HG03432 (cell line): ENCODE results near the gene DDC.

ENCODE experiments used
- ATAC-seq: cut with Tn5 transposase; IDR thresholded peaks from one replicate; pipeline ENCODE4 v1.9.1; 2021; ENCODE audit warnings: mild to moderate bottlenecking, moderate library complexity; ENCODE audit not compliant: unreplicated experiment

Gene DDC, protein sequence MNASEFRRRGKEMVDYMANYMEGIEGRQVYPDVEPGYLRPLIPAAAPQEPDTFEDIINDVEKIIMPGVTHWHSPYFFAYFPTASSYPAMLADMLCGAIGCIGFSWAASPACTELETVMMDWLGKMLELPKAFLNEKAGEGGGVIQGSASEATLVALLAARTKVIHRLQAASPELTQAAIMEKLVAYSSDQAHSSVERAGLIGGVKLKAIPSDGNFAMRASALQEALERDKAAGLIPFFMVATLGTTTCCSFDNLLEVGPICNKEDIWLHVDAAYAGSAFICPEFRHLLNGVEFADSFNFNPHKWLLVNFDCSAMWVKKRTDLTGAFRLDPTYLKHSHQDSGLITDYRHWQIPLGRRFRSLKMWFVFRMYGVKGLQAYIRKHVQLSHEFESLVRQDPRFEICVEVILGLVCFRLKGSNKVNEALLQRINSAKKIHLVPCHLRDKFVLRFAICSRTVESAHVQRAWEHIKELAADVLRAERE

DNA sequence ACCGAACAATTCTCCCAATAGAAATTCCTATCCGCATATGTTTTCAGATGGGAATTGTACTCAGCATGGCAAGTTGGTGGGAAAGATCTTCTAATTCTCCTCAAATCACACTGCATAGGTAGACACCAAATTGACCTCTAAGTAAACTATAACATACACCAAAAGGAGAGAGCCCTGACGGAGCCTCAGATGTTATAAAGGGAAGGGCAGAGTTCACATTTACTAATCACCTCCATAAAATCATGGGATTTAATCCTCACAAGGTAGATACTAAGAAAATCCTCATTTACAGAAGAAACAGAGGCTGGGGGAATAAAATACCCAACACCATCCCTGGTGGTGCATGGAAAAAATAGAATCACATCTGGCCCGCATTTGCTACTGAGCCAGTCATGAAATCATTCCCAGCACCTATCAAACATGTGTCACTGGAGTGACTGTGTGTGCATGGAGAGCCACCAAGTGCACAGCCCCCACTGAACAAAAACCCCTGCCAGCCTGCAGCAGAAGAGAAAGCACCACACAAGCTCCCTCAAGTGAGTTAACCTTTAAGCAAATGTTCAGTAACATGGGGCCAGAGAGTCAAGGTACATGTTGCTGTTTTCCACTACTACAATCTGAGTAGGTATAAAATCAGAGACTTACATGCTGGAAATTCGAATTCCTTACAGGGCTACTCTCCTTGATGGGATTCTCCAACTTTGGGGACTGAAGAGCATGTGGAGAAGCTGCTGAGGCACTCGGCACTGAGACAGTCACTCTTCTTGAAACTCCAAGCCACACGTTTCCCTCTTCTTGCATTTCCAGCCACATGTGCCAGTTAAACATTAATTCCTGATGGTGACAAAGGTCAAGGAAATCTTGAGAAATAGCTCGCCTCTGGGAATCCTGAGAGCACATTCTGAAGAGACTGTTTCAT lies at the start of gene DDC:
TSS of gene DDC (minus strand) at position 766 of the 919 bp plus-strand sequence. CDS start 21,320 bp downstream, outside the sequence.
- no peak for ATAC-seq

GRCh38 chr7:50613473-50613872 lies 48.3 kb upstream of the DDC start:
- no peak for ATAC-seq

DNA sequence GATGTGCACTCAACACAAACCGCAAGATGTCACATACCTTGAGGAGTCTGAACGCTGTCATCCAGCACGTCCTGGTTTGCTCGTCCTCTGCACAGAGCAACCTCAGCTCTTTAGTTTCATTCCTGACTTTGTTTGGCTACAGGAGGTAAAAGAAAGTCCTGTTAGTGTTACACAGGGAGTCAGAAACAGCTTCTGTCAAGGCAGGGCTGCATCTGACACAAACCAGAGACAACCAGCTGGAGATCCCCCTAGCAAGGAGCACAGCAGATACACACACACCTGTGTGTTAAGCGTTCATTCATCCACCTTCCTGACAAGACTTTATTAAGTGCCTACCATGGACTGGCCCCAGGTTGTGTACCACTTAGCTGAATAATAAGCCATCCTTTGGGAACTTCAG lies 47.5 kb upstream of the DDC start:
- ATAC-seq: no peak

- ATAC-seq: peak; percentile 62
Measured at GRCh38 chr7:50610521-50611277, 45.5 kb upstream of the DDC start.

GRCh38 chr7:50608196-50608906 lies 43.1 kb upstream of the DDC start:
- peak; percentile 35 for ATAC-seq

DNA sequence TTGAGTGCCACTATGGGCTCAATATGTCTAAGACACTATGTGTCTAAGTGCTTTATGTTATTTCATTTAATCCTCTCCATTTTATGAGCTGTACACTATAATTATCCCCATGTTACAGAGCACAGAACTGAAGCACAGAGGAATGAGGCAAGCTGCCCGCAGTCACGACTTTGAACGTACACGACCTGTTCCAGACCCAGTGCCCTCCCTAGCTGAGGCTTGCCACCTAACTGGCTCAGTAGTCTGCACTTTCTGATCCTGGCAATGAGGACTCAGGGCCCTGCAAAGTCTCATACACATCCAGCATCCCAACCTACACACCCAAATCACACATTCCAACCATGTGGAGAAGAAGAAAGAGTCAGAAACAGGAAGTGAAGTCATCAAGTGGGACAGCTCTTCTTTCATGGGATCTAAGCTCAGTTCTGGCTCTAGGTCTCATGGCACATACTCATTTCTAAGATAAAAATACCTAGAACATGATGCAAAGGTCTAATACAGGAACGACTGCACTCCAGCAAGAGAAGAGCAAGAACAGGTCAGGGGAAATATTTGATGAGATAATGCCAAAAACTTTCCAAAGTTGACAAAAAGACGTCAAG lies 42.4 kb upstream of the DDC start:
- no peak for ATAC-seq

DNA sequence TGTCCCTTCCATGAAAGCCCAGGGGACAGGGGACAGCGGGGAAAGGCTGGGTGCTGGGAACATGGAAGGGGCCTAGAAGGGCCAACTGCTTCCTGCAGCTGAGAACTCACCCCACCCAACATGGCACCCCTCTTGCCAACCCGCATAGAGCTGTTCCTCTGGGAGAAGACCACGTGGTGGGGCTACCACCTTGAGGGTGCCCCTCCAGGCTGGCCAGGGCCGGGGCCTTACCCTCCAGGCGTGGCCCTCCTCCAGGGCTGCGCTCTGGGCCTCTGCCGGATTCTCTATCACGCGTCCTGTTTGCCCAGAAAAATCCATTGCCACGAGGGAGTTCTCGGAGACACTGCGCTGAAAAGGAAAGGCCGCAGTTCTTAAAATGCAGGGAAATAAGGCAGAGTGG lies 39.9 kb upstream of the DDC start:
- ATAC-seq: no peak

- ATAC-seq: no peak
Measured at GRCh38 chr7:50603287-50603686, 38.1 kb upstream of the DDC start.

DNA sequence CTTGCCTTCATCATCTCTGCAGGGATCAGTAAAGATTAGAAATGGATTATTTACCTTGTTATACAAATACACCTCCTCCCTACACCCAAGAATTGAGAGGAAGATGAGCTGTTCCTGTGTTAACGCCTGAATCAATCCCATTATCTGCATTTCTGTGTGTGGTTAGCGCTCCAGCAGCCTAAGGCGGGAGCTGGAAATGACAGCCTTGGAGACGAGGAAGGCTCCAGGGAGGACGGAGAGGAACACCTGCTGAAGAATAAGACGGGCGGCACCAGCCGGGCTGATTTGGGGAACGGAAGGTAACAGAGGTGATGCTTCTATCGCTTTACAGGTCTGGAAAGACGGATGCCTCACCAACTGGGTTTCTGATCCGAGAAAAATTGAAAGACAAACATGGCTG lies 34.2 kb upstream of the DDC start:
- ATAC-seq: no peak

DNA sequence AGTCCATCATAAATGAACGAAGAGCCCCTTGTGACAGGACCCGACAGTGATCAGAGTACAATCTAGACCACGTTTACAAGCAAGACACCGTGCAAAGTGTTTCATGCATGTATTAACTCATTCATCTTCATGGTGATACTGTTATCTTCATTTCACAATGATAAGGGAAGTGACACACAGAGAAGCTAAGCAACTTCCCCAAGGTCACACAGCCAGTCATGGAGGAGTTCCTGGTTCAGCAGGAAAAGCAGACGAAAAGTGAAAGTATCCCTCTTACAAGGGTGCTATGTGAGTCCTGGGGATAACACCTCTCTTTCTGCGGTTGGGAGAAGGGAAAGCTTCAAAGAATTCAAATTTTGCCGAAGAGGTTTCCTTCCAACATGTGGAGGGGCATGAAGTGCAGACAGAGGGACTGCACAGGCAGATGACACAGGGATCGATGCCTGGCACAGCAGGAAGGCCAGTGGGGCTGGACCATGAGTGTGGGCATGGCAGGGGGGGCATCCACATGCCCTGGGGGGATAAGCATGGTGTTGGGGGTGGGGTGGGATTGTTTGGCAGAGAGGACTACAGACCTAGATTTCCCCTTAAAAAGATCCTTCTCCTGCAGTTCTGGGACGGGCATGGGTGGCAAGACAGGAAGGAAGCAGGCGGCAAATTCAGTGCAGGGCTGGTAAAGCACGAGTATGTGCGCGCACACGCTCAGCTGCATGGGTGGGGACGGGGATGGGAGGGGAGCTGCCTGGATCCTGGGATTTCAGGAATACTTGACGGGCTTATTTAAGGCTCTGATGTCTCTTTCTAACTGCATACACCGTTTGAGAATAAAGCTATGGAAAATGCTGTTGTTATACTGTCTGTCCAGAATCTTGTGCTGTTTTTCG lies 33.5 kb upstream of the DDC start:
- ATAC-seq: no peak

DNA sequence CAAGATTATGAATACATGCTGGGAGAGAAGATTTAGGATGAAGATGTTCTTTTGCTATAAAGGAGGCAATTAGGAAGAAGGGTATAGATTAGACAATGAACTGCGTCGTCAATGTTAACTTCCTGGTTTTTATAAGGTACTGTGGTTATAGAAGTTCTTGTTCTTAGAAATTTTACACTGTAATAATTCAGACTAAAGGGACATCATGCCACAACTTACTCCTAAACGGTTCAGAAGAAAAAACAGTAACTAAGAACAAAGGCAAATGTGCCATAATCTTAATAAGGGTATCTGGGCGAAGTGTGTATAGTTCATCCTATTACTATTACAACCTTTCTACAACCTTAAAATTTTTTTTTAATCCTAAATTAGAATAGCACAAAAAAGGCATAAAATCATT lies 31.3 kb upstream of the DDC start:
- no peak for ATAC-seq

DNA sequence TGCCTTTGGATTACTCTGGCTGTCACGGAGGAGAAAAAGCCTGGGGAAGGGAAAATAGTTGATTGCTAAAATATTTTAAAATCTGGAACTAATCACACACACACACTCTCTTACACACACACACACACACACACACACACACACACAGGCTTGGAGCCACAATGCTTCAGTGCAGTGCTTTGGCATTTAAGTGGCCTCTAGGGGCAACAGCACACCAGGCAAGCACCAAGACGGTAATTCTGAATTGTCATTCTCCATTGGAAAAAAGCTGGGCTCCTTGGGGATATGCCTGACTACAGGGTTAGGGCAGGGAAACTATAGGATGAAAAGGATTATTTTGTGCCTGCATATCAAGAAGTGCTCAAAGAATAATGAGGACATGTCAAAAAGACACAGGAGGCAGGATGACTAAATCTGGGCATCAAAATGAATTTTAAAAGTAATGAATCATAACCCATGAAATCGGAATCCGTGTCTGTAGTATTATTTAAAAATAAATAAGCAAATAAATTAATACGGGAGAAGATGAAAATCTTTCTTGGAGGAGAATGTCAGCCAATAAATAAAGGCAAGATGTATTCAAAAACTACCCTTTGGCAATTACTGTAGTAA lies 30.4 kb upstream of the DDC start:
- ATAC-seq: peak; percentile 11

- peak; percentile 55 for ATAC-seq
Measured at GRCh38 chr7:50594734-50595485, 29.7 kb upstream of the DDC start.

- no peak for ATAC-seq
Measured at GRCh38 chr7:50594136-50594535, 28.9 kb upstream of the DDC start.

DNA sequence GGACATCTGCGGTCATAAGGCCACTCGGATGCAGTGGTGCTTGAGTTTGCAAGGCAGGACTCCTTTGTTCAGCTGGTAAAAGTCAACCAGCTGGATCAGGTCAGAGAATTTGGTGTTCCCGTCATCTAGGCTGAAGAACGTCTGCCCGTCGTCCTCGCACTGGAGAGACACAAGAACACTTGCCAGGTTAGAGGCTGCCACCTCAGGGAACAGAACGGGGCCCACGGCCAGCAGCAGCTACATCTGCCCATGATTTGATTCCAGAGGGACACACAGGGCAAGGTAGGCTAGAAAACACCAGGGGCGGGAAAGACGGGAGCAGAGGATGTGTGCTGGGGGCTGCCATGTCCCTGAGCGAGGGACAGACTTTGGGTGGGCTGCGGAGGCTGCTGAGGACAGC lies 27.7 kb upstream of the DDC start:
- no peak for ATAC-seq

DNA sequence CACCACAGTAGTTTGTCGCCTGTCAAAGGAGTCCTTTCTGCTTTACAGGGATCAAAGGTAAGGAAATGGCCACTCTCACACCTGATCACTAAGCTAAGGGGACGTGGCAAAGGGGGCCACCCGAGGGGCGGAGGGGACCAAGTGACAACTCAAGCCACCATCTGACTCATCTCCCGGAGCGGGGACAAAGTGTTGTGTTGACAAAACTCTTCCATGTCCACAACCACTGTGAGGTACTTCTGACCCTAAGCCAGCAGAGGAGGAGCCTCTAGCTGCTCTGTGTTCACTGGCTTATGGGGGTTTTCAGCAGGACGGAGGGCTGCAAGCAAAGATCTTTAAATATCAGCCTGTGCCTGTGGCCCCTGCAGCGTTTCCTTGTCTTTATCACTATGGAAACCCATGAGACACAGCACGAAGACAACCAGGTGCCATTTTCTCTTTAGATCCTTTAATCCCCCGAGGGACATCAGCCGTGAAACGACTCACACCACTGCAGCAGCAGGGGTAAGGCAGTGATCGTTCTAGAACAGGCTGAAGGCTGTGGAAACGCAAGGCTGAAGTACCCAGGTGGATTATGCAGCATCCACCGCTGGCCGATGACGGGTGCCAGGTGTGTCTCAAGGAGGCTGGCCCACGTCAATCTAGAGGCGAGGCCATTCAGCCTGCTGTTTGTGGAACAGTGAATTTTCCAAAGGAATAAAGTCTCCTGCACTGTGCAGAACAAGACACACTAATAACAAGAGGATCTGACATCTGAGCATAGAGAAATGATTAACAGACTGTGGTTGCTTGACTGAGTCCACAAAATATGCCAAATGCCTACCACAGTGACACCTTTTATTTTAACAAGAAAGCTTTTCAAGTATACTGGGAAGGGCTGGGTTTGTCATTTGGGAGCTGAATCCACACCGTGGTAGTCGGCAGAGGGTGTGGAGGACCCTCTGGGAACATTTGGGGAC lies 26.6 kb upstream of the DDC start:
- ATAC-seq: peak; percentile 67

- ATAC-seq: no peak
Measured at GRCh38 chr7:50591098-50591479, 25.9 kb upstream of the DDC start.
